Stimulated activated CD8-positive, alpha-beta memory T cell treated with anti-CD3 and anti-CD28 coated beads, Interleukin-2, amount 100 ng/mL, for 48 hours (primary cell): ENCODE data around the gene TOR1AIP2.
"Not testable (repeated sequence)": the region's sequence is repeated elsewhere in the genome, so short reads cannot be mapped to it uniquely, and the experiment has no call there.

Experiments used
- DNase-seq, 2 donors: peaks; one replicate each; pipeline ENCODE4 v3.0.0-alpha.2; 2020; ENCODE audit warnings: low read depth in 2 of 2

The TOR1AIP2 gene

GRCh38 chr1:179807691-179808485 lies 69.7 kb downstream of the TOR1AIP2 start:
- no peak for DNase-seq

GRCh38 chr1:179807291-179807690 lies 70.3 kb downstream of the TOR1AIP2 start:
- DNase-seq, result no peak

- DNase-seq, result no peak
Measured at GRCh38 chr1:179806333-179806732, 71.3 kb downstream of the TOR1AIP2 start.

GRCh38 chr1:179805291-179806195 lies 72.1 kb downstream of the TOR1AIP2 start:
- no peak for DNase-seq

GRCh38 chr1:179804417-179804816 lies 73.2 kb downstream of the TOR1AIP2 start:
- DNase-seq, result not testable (repeated sequence)

GRCh38 chr1:179803918-179804317 lies 73.7 kb downstream of the TOR1AIP2 start:
- DNase-seq, result no peak

- no peak for DNase-seq
Measured at GRCh38 chr1:179803104-179803503, 74.5 kb downstream of the TOR1AIP2 start.

GRCh38 chr1:179800481-179800880 lies 77.1 kb downstream of the TOR1AIP2 start:
- DNase-seq, result no peak

GRCh38 chr1:179798864-179799516 lies 78.6 kb downstream of the TOR1AIP2 start:
- no peak for DNase-seq

- no peak for DNase-seq
Measured at GRCh38 chr1:179798213-179798863, 79.3 kb downstream of the TOR1AIP2 start.

GRCh38 chr1:179794669-179795068 lies 82.9 kb downstream of the TOR1AIP2 start:
- no peak for DNase-seq

GRCh38 chr1:179794146-179794545 lies 83.5 kb downstream of the TOR1AIP2 start:
- no peak for DNase-seq

GRCh38 chr1:179793281-179793680 lies 84.3 kb downstream of the TOR1AIP2 start:
- no peak for DNase-seq
